ENCODE data around the gene CEPT1. TPM values are rescaled to one million over a fixed set of nuclear protein-coding genes. Genes with fewer than 3 reads are reported as not detected.
A peak's percentile ranks its signal among the peaks of the same experiment; 100 is the strongest.

Gene CEPT1
- total and polyA plus RNA-seq, 2 of the 4 experiments (the other 2 are of a cell fraction), result 13.3 to 27.4 TPM

DNA sequence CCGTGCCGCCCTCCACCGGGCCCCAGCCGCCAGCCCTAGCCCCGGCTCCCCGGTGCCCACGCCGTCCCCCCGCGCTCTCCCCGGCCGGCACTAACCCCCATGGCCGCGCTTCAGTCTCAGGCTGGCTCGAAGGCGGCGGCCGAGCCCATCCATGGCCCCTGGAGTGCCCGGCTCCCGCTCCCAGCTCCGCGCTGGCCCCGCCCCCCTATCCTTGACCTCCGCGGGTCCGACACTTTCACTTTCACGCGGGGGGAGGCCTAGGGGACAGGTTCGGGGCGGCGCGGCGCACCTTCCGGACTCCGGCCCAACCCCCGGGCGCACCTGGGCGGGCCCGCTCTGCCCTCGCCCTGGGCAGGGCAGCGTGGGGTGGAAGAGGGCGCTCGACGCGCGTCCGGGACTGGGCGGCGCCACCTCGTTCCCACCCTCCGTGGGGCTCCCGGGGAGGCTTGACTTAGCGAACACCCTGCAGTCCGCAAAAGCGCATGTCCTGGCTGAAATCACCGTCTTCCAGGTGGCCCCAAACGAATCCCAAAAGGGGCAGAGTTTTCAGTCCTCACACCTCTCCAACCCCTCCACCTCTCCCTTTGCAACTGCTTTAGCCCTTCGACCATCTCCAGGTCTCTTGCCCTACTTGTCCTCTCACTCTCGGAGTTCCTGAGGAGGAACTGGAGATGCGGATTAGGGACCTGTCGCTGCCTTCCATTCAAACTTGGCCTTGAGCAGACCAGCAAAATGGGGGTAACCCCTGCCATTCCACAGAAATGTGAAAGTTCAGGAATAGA lies 64.4 kb downstream of the CEPT1 start:
- in situ Hi-C loops (cut with MboI; ENCODE audit: low sequenced_read_pairs) (no loop called here), dilution Hi-C loops (cut with HindIII; ENCODE audit: low sequenced_read_pairs, unreplicated experiment) (no loop called here), intact Hi-C loops (cut with micrococcal nuclease) (no loop called here)
- H3K9me1 ChIP-seq (ENCODE audit: insufficient read depth, low read length), result peaks cover 2% of the 10 kb centered on the region; the same call in 1 of the 2 replicates
- no TSS peak for BruUV-seq (replicated peaks)
- H3K9me3 ChIP-seq (ENCODE audit: control insufficient read depth, insufficient read depth, low read length), result no peaks in the 10 kb centered on the region
- peak overlapping the region; percentile 68 for H2AK9ac ChIP-seq (replicated peaks; ENCODE audit: low read depth, low read length, poor library complexity)
- WGBS, 2 experiments (ENCODE audit: extremely low coverage in 2 of 2, insufficient read length in 1 of 2), result 8% methylated on average over 37 of the region's 61 CpGs; no CpG with 5 or more reads in 1 of the 2 experiments
- H3K4me3 ChIP-seq (ENCODE audit: insufficient read depth, low read depth, low read length), result peak overlapping the region; percentile 42
- no peaks in the 10 kb centered on the region for H4K20me1 ChIP-seq (ENCODE audit: insufficient read depth, low read length)
- no peaks in the 10 kb centered on the region for H3K36me3 ChIP-seq (ENCODE audit: control insufficient read depth, insufficient read depth, low read length)
- TF ChIP-seq SMC3 (IDR thresholded peaks at IDR 0.05; ENCODE audit: low read depth, low read length) (no peak), CEBPB (IDR thresholded peaks at IDR 0.05; ENCODE audit: low read depth, low read length) (no peak), MAZ (IDR thresholded peaks at IDR 0.05; ENCODE audit: borderline replicate concordance, low read depth, low read length) (no peak), BHLHE40 (IDR thresholded peaks at IDR 0.05; ENCODE audit: low read depth, low read length) (no peak), CHD1 (IDR thresholded peaks at IDR 0.05; ENCODE audit: low read depth, low read length) (no peak), FOS (IDR thresholded peaks at IDR 0.05; ENCODE audit: low read depth, low read length) (no peak), RCOR1 (IDR thresholded peaks at IDR 0.05; ENCODE audit: insufficient replicate concordance, low read length) (no peak), NFE2L2 (IDR thresholded peaks at IDR 0.05; ENCODE audit: low read depth, low read length) (no peak)
- TF ChIP-seq, protein P1, sequence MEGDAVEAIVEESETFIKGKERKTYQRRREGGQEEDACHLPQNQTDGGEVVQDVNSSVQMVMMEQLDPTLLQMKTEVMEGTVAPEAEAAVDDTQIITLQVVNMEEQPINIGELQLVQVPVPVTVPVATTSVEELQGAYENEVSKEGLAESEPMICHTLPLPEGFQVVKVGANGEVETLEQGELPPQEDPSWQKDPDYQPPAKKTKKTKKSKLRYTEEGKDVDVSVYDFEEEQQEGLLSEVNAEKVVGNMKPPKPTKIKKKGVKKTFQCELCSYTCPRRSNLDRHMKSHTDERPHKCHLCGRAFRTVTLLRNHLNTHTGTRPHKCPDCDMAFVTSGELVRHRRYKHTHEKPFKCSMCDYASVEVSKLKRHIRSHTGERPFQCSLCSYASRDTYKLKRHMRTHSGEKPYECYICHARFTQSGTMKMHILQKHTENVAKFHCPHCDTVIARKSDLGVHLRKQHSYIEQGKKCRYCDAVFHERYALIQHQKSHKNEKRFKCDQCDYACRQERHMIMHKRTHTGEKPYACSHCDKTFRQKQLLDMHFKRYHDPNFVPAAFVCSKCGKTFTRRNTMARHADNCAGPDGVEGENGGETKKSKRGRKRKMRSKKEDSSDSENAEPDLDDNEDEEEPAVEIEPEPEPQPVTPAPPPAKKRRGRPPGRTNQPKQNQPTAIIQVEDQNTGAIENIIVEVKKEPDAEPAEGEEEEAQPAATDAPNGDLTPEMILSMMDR (conservative IDR thresholded peaks at IDR 0.05; ENCODE audit: low read depth, low read length), result no peak
- no peak overlapping the region for H3K56ac ChIP-seq (ENCODE audit: extremely low read depth, insufficient read depth, low read length)
- no peaks in the 10 kb centered on the region for H3K79me1 ChIP-seq (ENCODE audit: low read depth in 1 of 2, low read length in 2 of 2)
- ChIA-PET POLR2A (ENCODE audit: unreplicated experiment) (no interaction called here), CTCF (interaction anchor here (0.5 kb wide), 1 partner anchor 285 kb away, joined by 3 read pairs; no protein-coding TSS in a partner anchor)
- H2AFZ ChIP-seq (replicated peaks; ENCODE audit: low read length, poor library complexity), result peak overlapping the region; percentile 90
- H3K4me1 ChIP-seq (ENCODE audit: control insufficient read depth, insufficient read depth, low read length), result peaks cover 16% of the 10 kb centered on the region
- peak overlapping the region; percentile 67; the same call in 1 of the 2 replicates for H3K23ac ChIP-seq (ENCODE audit: low read depth, low read length)
- H3K27me3 ChIP-seq (ENCODE audit: control insufficient read depth, insufficient read depth, low read length), result peaks cover 22% of the 10 kb centered on the region
- ATAC-seq (ENCODE audit: low read depth) (peak; percentile 58), DNase-seq (no peak)
- H3K9ac ChIP-seq (ENCODE audit: low read depth, low read length), result no peak overlapping the region; the same call in 1 of the 2 replicates
- H2BK15ac ChIP-seq (ENCODE audit: low read depth, low read length), result no peak overlapping the region
- H2BK120ac ChIP-seq (ENCODE audit: low read depth, low read length), result peak overlapping the region; percentile 44; the same call in 1 of the 2 replicates
- peak overlapping the region in 1 of 2 experiments; percentile 36; a peak in 1 of 4 replicates for H4K8ac ChIP-seq (ENCODE audit: low read depth in 2 of 2, low read length in 2 of 2)
- H2BK5ac ChIP-seq (ENCODE audit: low read depth, low read length, poor library complexity, severe bottlenecking), result no peak overlapping the region
- H3K18ac ChIP-seq (ENCODE audit: low read depth, low read length), result no peak overlapping the region; the same call in 1 of the 2 replicates
- H3K27ac ChIP-seq (ENCODE audit: insufficient read depth, low read length), result no peak overlapping the region
- H4K91ac ChIP-seq (ENCODE audit: insufficient read depth, low read depth, low read length), result no peak overlapping the region; the same call in 1 of the 2 replicates
- H3K4ac ChIP-seq (ENCODE audit: low read depth, low read length), result peak overlapping the region; percentile 51
- H2AK5ac ChIP-seq (ENCODE audit: low read depth, low read length), result peak overlapping the region; percentile 31; the same call in 1 of the 2 replicates
- peak overlapping the region; percentile 51 for H3K4me2 ChIP-seq (ENCODE audit: low read depth, low read length)
- peak overlapping the region; percentile 53; the same call in 1 of the 2 replicates for H3K14ac ChIP-seq (replicated peaks; ENCODE audit: low read depth, low read length)
- H2BK20ac ChIP-seq (ENCODE audit: low read depth, low read length), result no peak overlapping the region; the same call in 1 of the 2 replicates
- peak overlapping the region; percentile 28; the same call in 1 of the 2 replicates for H4K5ac ChIP-seq (ENCODE audit: low read depth, low read length)

All from IMR-90 (cell line).